NB4 (cell line): Measurements from ENCODE around the gene TUBD1.
"Not testable (repeated sequence)": the region's sequence is repeated elsewhere in the genome, so short reads cannot be mapped to it uniquely, and the experiment has no call there.

ENCODE experiments used
- DNase-seq: peaks from one replicate; pipeline ENCODE4 v3.0.0; 2010; ENCODE audit warnings: low read depth
- H3K4me3 ChIP-seq: one replicate; pipeline ENCODE4 v1.5.1; 2011; ENCODE audit warnings: mild to moderate bottlenecking, low read depth, low read length, moderate library complexity
- MYC ChIP-seq: IDR thresholded peaks from 2 replicates; pipeline ENCODE4 v1.6.1; 2011; ENCODE audit warnings: low read depth, low read length
- POLR2A ChIP-seq: IDR thresholded peaks from 2 replicates; pipeline ENCODE4 v1.6.1; 2011; ENCODE audit warnings: mild to moderate bottlenecking; ENCODE audit not compliant: insufficient read length; ENCODE audit errors: extremely low read depth
- TF ChIP-seq, protein P1 (sequence below): IDR thresholded peaks from one replicate; pipeline ENCODE4 v1.5.1; 2012; ENCODE audit warnings: low read depth, low read length
- TF ChIP-seq, protein P2 (sequence below): IDR thresholded peaks from 2 replicates; pipeline ENCODE4 v1.6.1; 2011; ENCODE audit warnings: low read depth, low read length

The TUBD1 gene

DNA sequence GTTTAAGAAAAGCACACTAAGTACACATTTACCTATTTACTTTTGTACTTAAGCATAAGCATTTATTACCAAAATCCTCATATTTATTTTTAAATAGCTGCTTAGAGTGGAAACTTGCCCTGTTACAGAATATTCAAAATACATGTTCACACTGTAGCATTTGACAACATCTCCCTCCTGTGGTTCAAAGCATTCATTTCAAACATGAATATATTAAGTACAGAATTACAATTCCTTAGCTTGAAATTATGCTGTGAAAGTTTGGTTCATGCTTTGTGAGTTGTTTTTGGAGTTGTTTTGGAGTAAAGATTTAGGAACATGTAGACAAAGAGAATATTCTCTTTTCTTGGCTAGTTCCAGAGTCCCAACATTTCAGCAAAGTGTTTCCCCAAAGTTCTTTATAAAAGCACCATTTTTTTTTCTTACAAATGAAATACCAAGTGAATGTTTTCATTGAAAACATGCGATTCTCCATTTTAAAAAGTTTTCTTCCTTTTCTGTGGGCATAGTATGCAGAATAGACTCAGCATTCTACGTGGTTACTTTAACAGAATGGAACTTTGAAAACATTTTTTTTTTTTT lies 33.2 kb downstream of the TUBD1 start:
- no peak for TF ChIP-seq MYC
- TF ChIP-seq, protein P1, sequence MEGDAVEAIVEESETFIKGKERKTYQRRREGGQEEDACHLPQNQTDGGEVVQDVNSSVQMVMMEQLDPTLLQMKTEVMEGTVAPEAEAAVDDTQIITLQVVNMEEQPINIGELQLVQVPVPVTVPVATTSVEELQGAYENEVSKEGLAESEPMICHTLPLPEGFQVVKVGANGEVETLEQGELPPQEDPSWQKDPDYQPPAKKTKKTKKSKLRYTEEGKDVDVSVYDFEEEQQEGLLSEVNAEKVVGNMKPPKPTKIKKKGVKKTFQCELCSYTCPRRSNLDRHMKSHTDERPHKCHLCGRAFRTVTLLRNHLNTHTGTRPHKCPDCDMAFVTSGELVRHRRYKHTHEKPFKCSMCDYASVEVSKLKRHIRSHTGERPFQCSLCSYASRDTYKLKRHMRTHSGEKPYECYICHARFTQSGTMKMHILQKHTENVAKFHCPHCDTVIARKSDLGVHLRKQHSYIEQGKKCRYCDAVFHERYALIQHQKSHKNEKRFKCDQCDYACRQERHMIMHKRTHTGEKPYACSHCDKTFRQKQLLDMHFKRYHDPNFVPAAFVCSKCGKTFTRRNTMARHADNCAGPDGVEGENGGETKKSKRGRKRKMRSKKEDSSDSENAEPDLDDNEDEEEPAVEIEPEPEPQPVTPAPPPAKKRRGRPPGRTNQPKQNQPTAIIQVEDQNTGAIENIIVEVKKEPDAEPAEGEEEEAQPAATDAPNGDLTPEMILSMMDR = peak; percentile 17
- TF ChIP-seq, protein P2, sequence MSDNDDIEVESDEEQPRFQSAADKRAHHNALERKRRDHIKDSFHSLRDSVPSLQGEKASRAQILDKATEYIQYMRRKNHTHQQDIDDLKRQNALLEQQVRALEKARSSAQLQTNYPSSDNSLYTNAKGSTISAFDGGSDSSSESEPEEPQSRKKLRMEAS = no peak
- H3K4me3 ChIP-seq = no peak overlapping the region
- peak; percentile 64 for DNase-seq

DNA sequence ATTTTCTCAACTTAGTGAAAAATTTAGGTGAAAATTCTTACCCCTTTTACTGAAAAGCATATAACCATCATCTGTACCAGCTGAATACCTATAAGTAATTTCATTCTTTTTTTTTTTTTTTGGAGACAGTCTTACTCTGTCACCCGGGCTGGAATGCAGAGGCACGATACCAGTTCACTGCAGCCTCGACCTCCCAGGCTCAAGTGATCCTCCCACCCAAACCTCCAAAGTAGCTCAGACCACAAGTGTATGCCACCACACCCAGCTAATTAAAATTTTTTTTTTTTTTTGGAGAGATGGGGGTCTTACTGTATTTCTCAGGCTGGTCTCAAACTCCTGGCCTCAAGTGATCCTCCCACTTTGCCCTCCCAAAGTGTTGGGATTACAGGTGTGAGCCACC lies 33.8 kb downstream of the TUBD1 start:
- no peak for DNase-seq
- TF ChIP-seq MYC = no peak
- no peak for TF ChIP-seq POLR2A
- TF ChIP-seq, protein P2 = no peak
- TF ChIP-seq, protein P1 = no peak

DNA sequence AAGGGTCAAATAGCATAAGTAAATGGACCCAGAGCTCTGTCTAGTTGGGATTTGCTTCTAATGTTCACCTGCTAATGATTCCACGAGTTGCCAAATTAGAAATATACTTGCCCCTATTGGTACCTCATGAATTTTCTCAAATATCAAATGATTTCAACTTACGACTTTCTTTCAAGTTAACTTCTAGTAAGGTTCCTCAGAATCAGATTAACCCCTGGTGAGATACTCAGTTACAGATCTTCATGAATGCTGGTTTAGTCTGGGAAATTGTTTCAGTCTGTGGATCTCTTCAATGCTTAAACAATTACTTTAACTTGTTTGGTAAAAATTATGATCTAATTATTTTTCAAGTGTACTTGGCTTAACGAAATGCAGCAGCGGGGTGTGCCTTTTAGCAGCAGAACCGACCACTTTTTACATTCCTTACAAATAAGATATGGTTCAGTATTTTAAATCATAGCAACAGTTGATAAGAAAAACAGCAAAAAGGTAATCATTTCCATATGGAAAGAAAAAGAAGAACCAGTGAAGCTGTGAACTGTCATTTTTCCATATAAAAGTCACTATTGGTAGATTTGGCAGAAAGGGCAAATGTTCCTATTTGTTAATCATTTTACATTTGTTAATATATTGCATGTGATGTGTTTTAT lies 34.5 kb downstream of the TUBD1 start:
- TF ChIP-seq POLR2A (no peak), MYC (no peak)
- TF ChIP-seq, protein P2 = no peak
- TF ChIP-seq, protein P1 = no peak
- H3K4me3 ChIP-seq = no peak overlapping the region
- DNase-seq = no peak

More for the DNA sequence above, 33.8 kb downstream of the TUBD1 start:
- H3K4me3 ChIP-seq = no peak overlapping the region

DNA sequence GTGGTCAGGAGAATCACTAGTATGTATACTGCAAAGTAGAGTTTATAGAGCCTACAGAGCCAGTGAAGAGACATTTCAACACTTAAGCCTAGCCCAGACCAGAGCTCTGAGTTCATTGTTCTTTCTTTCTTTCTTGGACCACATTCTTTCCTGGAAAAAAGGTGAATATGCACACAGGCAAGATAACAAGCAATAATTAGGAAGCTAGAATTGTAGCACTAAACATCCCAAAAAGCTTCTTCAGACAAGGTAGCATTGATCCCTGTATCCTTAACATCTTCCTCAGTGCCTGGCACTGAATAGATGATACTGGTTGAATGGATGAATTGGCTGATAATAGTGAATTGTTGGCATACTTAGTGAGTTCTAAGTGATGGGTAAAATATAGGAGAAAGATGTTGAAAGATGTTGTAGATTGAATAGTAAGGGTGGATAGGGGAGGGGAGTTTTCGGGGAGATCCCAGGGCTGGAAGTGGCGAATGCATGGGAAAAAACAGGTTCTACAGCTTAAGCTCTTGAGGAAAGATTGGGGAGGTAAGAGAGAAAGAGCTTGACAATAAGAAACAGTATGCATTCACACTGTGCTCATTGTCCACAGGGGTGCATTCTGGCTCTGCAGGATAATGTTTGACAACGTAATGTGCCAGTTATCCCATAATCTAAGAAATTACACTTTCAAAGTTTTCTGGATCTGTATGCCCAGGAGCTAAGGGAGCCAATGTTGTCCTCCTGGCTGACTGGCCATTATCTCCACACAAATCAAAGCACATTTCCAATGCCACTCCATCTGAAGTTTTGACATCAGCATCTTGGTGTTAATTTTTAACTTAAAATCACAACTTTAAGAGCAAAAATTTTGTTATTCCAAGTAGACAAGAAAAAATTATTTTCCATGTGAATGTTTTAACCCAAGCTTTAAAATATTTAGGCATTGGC lies 35.6 kb downstream of the TUBD1 start:
- DNase-seq = no peak
- no peak overlapping the region for H3K4me3 ChIP-seq
- TF ChIP-seq, protein P1 = no peak
- TF ChIP-seq, protein P2 = no peak
- TF ChIP-seq POLR2A (no peak), MYC (no peak)

DNA sequence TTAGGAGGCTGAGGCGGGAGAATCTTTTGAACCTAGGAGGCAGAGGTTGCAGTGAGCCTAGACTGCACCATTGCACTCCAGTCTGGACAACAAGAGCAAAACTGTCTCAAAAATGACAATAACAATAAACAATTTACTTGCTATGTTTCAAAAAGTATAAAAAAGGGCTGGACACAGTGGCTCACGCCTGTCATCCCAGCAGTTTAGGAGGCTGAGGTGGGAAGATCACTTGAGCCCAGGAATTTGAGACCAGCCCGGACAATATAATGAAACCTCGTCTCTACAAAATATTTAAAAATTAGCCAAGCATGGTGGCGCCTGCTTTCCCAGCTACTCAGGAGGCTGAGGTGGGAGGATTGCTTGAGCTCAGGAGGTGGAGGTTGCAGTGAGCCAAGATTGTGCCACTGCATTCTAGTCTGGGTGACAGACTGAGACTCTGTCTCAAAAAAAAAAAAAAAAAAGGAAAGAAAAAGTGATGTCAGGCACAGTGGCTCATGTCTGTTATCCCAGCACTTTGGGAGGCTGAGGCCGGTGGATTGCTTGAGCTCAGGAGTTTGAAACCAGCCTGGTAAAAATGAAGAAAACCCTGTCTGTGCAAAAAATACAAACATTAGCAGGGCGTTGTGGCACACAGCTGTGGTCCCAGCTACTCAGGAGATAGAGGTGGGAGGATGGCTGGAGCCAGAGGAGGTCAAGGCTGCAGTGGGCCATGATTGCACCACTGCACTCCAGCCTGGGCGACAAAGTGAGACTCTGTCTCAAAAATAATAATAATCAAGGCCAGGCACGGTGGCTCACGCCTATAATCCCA lies 38.6 kb downstream of the TUBD1 start:
- not testable (repeated sequence) for DNase-seq, H3K4me3 ChIP-seq
